Astrocyte (in vitro differentiated cells and primary cell): ENCODE measurements around the gene SELENOT.

Experiments
- EZH2 ChIP-seq: IDR thresholded peaks from 2 replicates; pipeline ENCODE4 v1.6.1; 2012; ENCODE audit warnings: mild to moderate bottlenecking, low read length, inconsistent platforms; ENCODE audit not compliant: insufficient read depth
- TF ChIP-seq, protein P1 (sequence below): IDR thresholded peaks from 2 replicates; pipeline ENCODE4 v1.5.1; 2011; ENCODE audit warnings: low read depth, mild to moderate bottlenecking, inconsistent platforms, low read length, moderate library complexity; ENCODE audit not compliant: insufficient read depth

GRCh38 chr3:150602426-150603152 is 532 bp upstream of the SELENOT start:
- TF ChIP-seq, protein P1, sequence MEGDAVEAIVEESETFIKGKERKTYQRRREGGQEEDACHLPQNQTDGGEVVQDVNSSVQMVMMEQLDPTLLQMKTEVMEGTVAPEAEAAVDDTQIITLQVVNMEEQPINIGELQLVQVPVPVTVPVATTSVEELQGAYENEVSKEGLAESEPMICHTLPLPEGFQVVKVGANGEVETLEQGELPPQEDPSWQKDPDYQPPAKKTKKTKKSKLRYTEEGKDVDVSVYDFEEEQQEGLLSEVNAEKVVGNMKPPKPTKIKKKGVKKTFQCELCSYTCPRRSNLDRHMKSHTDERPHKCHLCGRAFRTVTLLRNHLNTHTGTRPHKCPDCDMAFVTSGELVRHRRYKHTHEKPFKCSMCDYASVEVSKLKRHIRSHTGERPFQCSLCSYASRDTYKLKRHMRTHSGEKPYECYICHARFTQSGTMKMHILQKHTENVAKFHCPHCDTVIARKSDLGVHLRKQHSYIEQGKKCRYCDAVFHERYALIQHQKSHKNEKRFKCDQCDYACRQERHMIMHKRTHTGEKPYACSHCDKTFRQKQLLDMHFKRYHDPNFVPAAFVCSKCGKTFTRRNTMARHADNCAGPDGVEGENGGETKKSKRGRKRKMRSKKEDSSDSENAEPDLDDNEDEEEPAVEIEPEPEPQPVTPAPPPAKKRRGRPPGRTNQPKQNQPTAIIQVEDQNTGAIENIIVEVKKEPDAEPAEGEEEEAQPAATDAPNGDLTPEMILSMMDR, result no peak
- TF ChIP-seq EZH2, result no peak
